SU-DHL-6 (cell line): Measurements from ENCODE around the gene ALOX5.

Experiments used
- H2AFZ ChIP-seq: fragments of 200-600 bp; sonication (generic); 2 replicates; pipeline ENCODE4 v1.6.1; 2014; ENCODE audit warnings: low read depth, mild to moderate bottlenecking, moderate library complexity, mixed read lengths, antibody characterized with exemption, low read length; ENCODE audit not compliant: severe bottlenecking
- H3F3A ChIP-seq: fragments of 200-600 bp; shearing (Covaris generic); 2 replicates; pipeline ENCODE4 v1.6.0; 2016; ENCODE audit warnings: antibody characterized with exemption, mild to moderate bottlenecking; ENCODE audit not compliant: insufficient read depth
- H3K27ac ChIP-seq: fragments of 200-600 bp; sonication (generic); 2 replicates; pipeline ENCODE4 v1.5.1; 2016; ENCODE audit warnings: low read depth, mild to moderate bottlenecking, low read length, moderate library complexity, mixed read lengths
- H3K27me3 ChIP-seq: fragments of 200-600 bp; sonication (generic), shearing (Covaris generic); 2 replicates; pipeline ENCODE4 v1.6.0; 2014; ENCODE audit warnings: mild to moderate bottlenecking, low read length
- H3K36me3 ChIP-seq: fragments of 200-600 bp; sonication (generic); 2 replicates; pipeline ENCODE4 v1.6.1; 2014; ENCODE audit warnings: mild to moderate bottlenecking, low read length, mixed read lengths
- H3K4me2 ChIP-seq: fragments of 300-600, 200-600 bp; shearing (Covaris generic), sonication (generic); 2 replicates; pipeline ENCODE4 v1.6.0; 2014; ENCODE audit warnings: low read length, low read depth, mild to moderate bottlenecking; ENCODE audit not compliant: poor library complexity, severe bottlenecking
- H3K4me3 ChIP-seq: fragments of 200-600 bp; sonication (generic); 2 replicates; pipeline ENCODE4 v1.5.1; 2014; ENCODE audit warnings: antibody characterized with exemption, low read length, mild to moderate bottlenecking, mixed read lengths; ENCODE audit not compliant: insufficient read depth, poor library complexity, severe bottlenecking
- H3K79me2 ChIP-seq: fragments of 200-600 bp; sonication (generic); 2 replicates; pipeline ENCODE4 v1.6.1; 2014; ENCODE audit warnings: mild to moderate bottlenecking, low read length, moderate library complexity; ENCODE audit not compliant: insufficient read depth
- H3K9ac ChIP-seq: fragments of 200-600 bp; sonication (generic); 2 replicates; pipeline ENCODE4 v1.7.0; 2014; ENCODE audit warnings: mild to moderate bottlenecking, low read length
- H3K9me2 ChIP-seq: fragments of 200-600 bp; sonication (generic); replicated peaks from 2 replicates; pipeline ENCODE4 v1.6.1; 2014; ENCODE audit warnings: low read length; ENCODE audit not compliant: insufficient read depth
- H3K9me3 ChIP-seq: fragments of 200-600 bp; sonication (generic); 2 replicates; pipeline ENCODE4 v1.6.1; 2014; ENCODE audit warnings: low read length, mixed read lengths; ENCODE audit not compliant: insufficient read depth
- H4K20me1 ChIP-seq: fragments of 200-600 bp; sonication (generic); 2 replicates; pipeline ENCODE4 v1.6.1; 2014; ENCODE audit warnings: low read depth, mild to moderate bottlenecking, antibody characterized with exemption, low read length, moderate library complexity, mixed read lengths
- CTCF ChIP-seq: fragments of 200-600 bp; sonication (generic); IDR thresholded peaks from one replicate; pipeline ENCODE4 v1.5.1; 2017; ENCODE audit warnings: antibody characterized with exemption, mild to moderate bottlenecking, low read length, moderate library complexity; ENCODE audit not compliant: insufficient read depth, poor library complexity, severe bottlenecking
- EZH2phosphoT487 ChIP-seq: fragments of 200-600 bp; sonication (generic), shearing (Covaris generic); conservative IDR thresholded peaks from 2 replicates; pipeline ENCODE4 v1.6.1; 2018; ENCODE audit warnings: mild to moderate bottlenecking, antibody characterized with exemption, low read length, moderate library complexity, mixed read lengths

Gene ALOX5

DNA sequence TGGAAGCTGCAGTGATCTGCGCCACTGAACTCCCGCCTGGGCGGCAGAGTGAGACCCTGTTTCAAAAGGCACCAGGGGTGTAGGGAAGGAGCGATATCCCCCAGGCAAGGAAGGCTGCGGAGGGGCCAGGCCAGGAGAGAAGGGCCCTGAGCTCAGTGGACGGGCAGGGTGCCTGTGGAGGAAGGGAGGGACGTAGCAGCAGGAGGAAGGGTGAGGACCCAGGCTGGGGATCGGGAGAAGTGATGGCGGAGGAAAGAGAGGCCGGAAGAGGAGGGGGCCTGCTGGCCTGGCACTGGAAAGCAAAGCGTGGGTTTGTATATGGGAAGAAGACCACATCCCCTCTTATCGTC lies 45.6 kb downstream of the ALOX5 start:
- H3K36me3 ChIP-seq: 0 out of 2 replicates have a peak, but pooled peaks cover 4% of the 10 kb centered on the region
- peak overlapping the region; percentile 26; the same call in 1 of the 2 replicates for H3K9ac ChIP-seq
- H3K79me2 ChIP-seq: peaks cover 5% of the 10 kb centered on the region; the same call in 1 of the 2 replicates
- no peaks in the 10 kb centered on the region for H3K9me3 ChIP-seq
- no peak for TF ChIP-seq CTCF
- no peak for TF ChIP-seq EZH2phosphoT487
- H3K27ac ChIP-seq: peak overlapping the region; percentile 61
- H3K9me2 ChIP-seq: no peaks in the 10 kb centered on the region
- no peak overlapping the region for H3K4me3 ChIP-seq
- peaks cover 7% of the 10 kb centered on the region; the same call in 1 of the 2 replicates for H3F3A ChIP-seq
- no peaks in the 10 kb centered on the region for H3K27me3 ChIP-seq
- 0 out of 2 replicates have a peak, but pooled peaks cover 3% of the 10 kb centered on the region for H4K20me1 ChIP-seq
- H3K4me2 ChIP-seq: peak overlapping the region; percentile 24
- no peak overlapping the region for H2AFZ ChIP-seq

DNA sequence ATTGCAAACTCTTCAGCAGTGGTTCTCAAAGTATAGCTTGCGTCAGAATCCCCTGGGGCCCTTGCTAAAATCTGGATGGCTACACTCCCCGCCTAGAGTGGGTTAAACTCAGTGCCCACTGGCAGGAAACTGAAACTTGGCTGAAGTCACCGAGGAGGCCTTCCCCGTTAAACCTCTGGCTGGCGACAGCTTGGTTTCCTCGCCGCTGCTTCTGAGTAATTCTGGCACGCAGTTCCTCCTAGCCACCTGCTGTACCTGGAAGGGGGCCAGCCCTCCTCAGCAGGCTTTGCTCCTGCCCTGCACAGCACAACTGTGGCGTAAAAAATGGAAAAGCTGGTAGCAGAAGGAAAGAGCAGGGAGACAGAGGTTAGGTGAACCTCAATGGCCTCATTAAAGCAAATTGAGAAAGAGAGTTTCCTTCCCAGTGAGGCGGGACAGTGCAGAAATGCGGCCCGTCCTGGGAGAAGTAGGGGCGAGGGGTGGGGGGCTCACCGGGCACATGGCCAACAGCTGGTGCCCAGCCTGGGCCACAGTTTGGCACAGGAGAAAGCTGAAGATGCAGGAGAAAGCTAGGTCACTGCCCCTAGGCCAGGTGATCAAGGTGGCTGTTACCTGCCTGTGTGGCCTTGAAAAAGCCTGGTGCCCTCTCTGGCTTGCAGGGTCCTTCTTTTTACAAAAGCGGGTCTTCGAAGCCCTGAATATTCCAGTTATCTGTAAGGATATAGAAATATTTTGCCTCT lies 46.6 kb downstream of the ALOX5 start:
- Histone ChIP-seq H3K9me3 (no peaks in the 10 kb centered on the region), H2AFZ (no peak overlapping the region), H3K27ac (peak overlapping the region; percentile 61), H3K79me2 (peaks cover 2% of the 10 kb centered on the region; the same call in 1 of the 2 replicates), H3K9ac (0 out of 2 replicates have a peak overlapping the region, but pooled peaks have one; percentile 0), H3K36me3 (0 out of 2 replicates have a peak, but pooled peaks cover 4% of the 10 kb centered on the region), H3K27me3 (no peaks in the 10 kb centered on the region), H4K20me1 (0 out of 2 replicates have a peak, but pooled peaks cover 3% of the 10 kb centered on the region), H3K9me2 (no peaks in the 10 kb centered on the region), H3F3A (peaks cover 7% of the 10 kb centered on the region; the same call in 1 of the 2 replicates), H3K4me3 (no peak overlapping the region), H3K4me2 (peak overlapping the region; percentile 24)
- TF ChIP-seq CTCF: no peak
- TF ChIP-seq EZH2phosphoT487: no peak

- peak overlapping the region; percentile 61 for H3K27ac ChIP-seq
- H3K4me2 ChIP-seq: no peak overlapping the region
- H2AFZ ChIP-seq: no peak overlapping the region
Measured at GRCh38 chr10:45421221-45422097, 47.4 kb downstream of the ALOX5 start.

More at GRCh38 chr10:45421221-45422097, 47.4 kb downstream of the ALOX5 start:
- no peaks in the 10 kb centered on the region for H3K27me3 ChIP-seq
- no peaks in the 10 kb centered on the region for H3K36me3 ChIP-seq
- no peaks in the 10 kb centered on the region for H4K20me1 ChIP-seq
- H3K9me3 ChIP-seq: no peaks in the 10 kb centered on the region
- H3K79me2 ChIP-seq: no peaks in the 10 kb centered on the region
- no peak overlapping the region for H3K9ac ChIP-seq
- H3F3A ChIP-seq: peaks cover 7% of the 10 kb centered on the region; the same call in 1 of the 2 replicates
- H3K4me3 ChIP-seq: no peak overlapping the region
- H3K9me2 ChIP-seq: no peaks in the 10 kb centered on the region
- TF ChIP-seq EZH2phosphoT487 (no peak), CTCF (no peak)
